ENCODE results near the gene ZNF217.
"Not testable (repeated sequence)": the region's sequence is repeated elsewhere in the genome, so short reads cannot be mapped to it uniquely, and the experiment has no call there.

DNA sequence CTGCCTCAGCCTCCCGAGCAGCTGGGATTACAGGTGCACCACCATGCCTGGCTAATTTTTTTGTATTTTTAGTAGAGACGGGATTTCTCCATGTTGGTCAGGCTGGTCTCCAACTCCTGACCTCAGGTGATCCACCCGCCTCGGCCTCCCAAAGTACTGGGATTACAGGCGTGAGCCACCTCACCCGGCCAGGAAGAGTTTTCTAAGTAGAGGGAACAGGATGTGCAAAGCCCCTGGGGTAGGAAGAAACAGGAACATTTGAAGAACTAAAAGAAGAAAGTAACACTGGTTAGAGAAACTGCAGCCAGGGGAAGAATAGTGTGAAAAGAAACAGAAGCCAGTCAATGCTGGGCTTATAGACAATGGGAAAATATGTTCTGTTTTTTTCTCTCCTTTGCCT is 35.1 kb upstream of the ZNF217 start:
- TF ChIP-seq, protein P1, sequence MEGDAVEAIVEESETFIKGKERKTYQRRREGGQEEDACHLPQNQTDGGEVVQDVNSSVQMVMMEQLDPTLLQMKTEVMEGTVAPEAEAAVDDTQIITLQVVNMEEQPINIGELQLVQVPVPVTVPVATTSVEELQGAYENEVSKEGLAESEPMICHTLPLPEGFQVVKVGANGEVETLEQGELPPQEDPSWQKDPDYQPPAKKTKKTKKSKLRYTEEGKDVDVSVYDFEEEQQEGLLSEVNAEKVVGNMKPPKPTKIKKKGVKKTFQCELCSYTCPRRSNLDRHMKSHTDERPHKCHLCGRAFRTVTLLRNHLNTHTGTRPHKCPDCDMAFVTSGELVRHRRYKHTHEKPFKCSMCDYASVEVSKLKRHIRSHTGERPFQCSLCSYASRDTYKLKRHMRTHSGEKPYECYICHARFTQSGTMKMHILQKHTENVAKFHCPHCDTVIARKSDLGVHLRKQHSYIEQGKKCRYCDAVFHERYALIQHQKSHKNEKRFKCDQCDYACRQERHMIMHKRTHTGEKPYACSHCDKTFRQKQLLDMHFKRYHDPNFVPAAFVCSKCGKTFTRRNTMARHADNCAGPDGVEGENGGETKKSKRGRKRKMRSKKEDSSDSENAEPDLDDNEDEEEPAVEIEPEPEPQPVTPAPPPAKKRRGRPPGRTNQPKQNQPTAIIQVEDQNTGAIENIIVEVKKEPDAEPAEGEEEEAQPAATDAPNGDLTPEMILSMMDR (IDR thresholded peaks at IDR 0.05): not testable (repeated sequence)
- not testable (repeated sequence) for TF ChIP-seq POLR2A (IDR thresholded peaks at IDR 0.05)
